GM21737 (cell line): ENCODE measurements around the gene APIP.

Experiments
- ATAC-seq: cut with Tn5 transposase; IDR thresholded peaks from one replicate; pipeline ENCODE4 v1.9.1; 2021; ENCODE audit warnings: mild to moderate bottlenecking, moderate library complexity; ENCODE audit not compliant: unreplicated experiment

Gene APIP

DNA sequence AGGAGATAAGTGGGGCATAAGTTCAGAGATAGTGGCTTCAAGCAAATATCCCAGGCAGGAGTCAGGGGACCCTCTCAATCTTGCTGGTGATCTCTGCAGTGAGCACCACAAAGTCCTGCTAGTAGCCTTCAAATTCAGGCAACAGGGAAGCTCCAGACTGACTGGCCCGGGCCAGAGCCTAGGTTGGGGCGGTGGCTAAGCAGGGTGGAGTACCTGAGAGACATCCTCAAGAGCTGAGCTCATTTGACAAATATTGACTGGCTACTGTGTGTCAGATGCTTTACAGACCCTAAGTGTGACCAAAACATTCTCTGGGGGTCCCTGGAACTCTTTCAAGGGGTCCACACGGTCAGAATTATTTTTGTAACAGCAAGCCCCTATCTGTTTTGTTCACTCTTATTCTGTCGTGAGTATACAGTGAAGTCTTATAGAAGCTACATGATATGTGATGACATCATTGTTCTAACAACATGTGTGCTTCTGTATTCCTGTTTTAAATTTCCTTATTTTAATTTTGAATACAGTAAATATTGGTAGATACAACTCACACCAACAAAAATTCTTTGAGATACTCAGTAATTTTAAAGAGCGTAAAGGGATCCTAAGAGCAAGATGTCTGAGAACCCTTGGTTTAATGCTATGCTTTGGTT is 71.6 kb downstream of the APIP start:
- ATAC-seq = no peak

DNA sequence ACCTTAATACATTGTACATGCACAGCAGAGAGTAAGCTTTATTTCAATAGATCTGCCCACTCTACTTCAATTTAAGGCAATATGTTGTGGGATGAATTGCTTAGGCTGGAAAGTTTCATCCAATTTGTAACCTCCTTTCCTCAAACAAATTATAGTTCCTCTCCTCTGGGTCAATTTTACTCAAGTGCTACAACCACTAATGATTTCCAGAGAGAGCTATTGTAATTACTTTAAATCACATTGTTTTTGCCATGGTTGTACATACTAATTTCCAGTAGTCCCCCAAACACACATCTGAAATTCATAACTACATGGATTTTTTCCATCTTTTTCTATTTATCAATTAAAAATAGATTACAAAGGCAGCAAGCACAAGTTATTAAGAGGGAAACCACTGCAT is 72.9 kb downstream of the APIP start:
- no peak for ATAC-seq

DNA sequence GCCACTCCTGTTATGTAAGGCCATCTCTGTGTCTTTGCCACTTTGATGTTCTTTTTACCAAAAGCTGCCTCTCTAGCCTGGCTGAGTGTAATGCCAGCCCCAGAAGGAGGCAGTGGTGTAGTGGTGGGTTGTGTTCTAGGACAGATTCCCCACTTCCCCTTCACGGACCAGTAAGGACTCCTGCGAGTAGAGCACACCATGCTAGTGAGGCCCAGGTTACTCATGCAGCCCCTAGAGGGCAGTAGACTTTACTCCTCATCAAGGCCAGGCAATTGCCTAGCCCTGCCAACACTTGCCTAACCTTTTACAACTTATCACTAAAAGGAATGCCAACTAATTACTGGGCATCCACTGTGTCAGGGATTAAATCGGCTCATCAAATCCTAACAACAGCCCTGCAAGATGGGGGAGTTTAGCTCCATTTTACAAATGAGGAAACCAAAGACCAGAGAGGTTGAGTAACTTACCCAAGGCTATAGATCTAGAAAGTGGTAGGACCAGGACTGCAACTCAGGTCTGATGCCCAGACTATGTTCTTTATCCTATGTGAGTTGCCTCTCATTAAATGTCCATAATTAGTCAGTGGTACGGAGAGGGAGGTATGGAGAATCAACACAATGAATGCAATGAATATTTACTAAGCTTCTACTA is 75.3 kb downstream of the APIP start:
- ATAC-seq = peak; percentile 62

DNA sequence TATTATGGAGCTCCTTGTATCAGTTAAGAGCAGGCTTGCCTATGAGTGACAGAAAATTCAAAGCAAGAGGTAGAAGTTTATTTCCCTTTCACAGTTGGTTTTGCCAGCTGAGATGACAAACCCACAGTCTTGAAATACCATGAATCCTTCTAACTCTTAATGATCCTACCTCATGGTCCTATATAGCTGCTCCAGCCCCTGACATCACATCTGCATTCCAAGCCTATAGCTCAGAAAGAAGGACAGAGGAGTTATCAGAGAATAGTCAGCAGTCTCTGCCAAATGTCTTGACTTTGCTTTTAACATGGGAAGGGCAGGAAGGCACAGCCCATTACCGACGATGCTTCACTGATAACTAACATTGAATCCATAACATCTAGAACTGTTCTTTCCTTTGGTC is 76.2 kb downstream of the APIP start:
- ATAC-seq = no peak

DNA sequence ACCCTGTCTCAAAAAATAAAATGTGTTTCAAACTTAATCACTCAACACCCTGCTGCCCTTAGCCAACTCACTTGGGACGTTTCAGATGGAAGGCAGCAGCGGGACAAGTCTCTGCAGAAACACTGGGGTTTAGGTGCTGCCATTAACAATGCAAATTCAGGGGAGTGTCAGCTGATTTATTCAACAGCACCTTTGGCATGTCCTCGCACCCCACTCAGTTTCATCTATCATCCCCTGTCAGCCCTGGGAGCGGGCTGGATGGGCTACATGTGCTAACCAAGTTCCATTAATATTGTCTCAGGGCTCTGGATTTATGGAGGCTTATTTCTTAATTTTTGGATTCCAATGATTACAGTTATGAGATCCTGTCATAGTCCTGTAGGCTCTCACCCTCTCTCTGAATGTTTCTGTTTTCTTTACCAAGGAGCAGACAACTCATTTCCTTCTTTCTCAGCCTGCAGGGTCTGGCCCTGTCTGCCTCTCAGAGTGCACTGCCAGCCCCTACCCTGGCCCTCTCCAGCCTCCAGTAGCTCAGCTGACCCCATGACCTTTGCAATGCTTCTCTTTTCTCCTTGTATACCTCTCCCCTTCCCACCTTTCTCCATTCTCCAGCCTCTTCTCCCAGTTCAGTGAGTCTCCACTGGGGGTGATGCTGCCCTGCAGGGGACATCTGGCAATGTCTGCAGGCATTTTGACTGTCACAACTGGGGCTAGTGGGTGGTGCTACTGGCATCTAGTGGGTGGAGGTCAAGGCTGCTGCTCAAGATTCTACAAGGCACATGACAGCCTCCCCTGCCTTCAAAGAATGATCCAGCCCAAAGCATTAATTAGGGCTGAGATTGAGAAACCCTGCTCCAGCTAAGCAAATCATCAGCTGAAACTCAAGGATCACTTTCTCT is 79.0 kb downstream of the APIP start:
- no peak for ATAC-seq

DNA sequence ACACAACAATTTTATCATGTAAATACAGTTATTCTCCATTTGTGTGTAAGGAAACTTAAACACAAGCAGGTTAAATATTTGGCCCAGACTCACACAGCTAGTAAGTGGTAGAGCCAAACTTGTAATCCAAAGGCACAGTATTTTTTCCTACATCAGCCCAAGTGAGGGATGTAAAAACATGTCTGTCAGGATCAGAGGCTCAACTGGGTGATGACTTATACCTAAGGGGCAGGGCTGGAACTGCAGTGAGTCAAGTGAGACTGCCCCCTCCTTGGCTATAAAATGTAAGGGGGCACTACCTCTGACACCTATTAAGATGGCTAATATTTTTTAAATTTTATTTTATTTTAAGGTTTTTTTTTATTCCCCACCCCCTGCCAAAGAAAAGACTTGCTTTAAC is 82.6 kb downstream of the APIP start:
- ATAC-seq = no peak
